Mucosa of descending colon (tissue), 3 donors: ENCODE data around the gene ATRN. TPM values are rescaled to one million over a fixed set of nuclear protein-coding genes. Genes with fewer than 3 reads are reported as not detected.
A peak's percentile ranks its signal among the peaks of the same experiment; 100 is the strongest.
"Not testable (repeated sequence)": the region's sequence is repeated elsewhere in the genome, so short reads cannot be mapped to it uniquely, and the experiment has no call there.

Experiments used
- ATAC-seq: fragments of 200-7000 bp; cut with Tn5 transposase; one replicate; pipeline ENCODE4 v1.9.1; 2020; ENCODE audit warnings: mild to moderate bottlenecking, moderate library complexity
- DNase-seq, 3 donors: peaks; one replicate each; pipeline ENCODE4 v3.0.0-alpha.2; 2020
- H3K36me3 ChIP-seq: fragments of 200-600 bp; one replicate; pipeline ENCODE4 v1.8.0; 2021; ENCODE audit warnings: low read depth, mild to moderate bottlenecking
- H3K4me1 ChIP-seq: fragments of 200-600 bp; one replicate; pipeline ENCODE4 v1.8.0; 2021; ENCODE audit warnings: low read depth, mild to moderate bottlenecking
- H3K4me3 ChIP-seq: fragments of 200-600 bp; one replicate; pipeline ENCODE4 v1.8.0; 2021; ENCODE audit warnings: mild to moderate bottlenecking
- H3K9me3 ChIP-seq: fragments of 200-600 bp; one replicate; pipeline ENCODE4 v1.8.0; 2021; ENCODE audit warnings: mild to moderate bottlenecking
- CTCF ChIP-seq: fragments of 200-600 bp; IDR thresholded peaks from one replicate; pipeline ENCODE4 v1.8.0; 2022; ENCODE audit warnings: antibody characterized with exemption, mild to moderate bottlenecking
- intact Hi-C, 2 donors: fragments of 100-400 bp; cut with DNase I in 1 of 2; cut with micrococcal nuclease in 1 of 2; formaldehyde crosslinking; loops; one replicate each; pipeline versions ENCODE4 v1.11.0 to v1.11.1; 2022; cut with DNase I, micrococcal nuclease
- total RNA-seq, 3 donors: library from RNA; stranded (reverse); fragmentation: NEBNext Ultra II Directional in 2 of 3; extraction: Animal tissue kit (Norgen Biotek cat#: 25700) in 2 of 3; gene quantifications; one replicate each; pipeline versions ENCODE4 v1.2.1 to v1.2.4, GENCODE V29; 2021 to 2023
- donor health status: DM: no; HTN: no; CAD: no; lungs with moderate emphysema.
- donor health status: DM: no; HTN: no; CAD: no.
- donor health status: DM: no; HTN: yes; CAD: no.

Gene ATRN
- total RNA-seq, 3 donors from 2014 or later, result 22.1 to 28.2 (median 23.7) TPM

- intact Hi-C loops, result loop anchor here in 1 of 2 donors (10.0 kb wide), 1 partner anchor 59 kb away; no protein-coding TSS in a partner anchor
- no peak overlapping the region for H3K4me3 ChIP-seq
- no peak for TF ChIP-seq CTCF
- ATAC-seq (no peak), DNase-seq (no peak)
- peaks cover 23% of the 10 kb centered on the region for H3K4me1 ChIP-seq
- no peaks in the 10 kb centered on the region for H3K36me3 ChIP-seq
- H3K9me3 ChIP-seq, result no peaks in the 10 kb centered on the region
Measured at GRCh38 chr20:3473944-3474343, 3.1 kb downstream of the ATRN start.

- peaks cover 18% of the 10 kb centered on the region for H3K4me1 ChIP-seq
Measured at GRCh38 chr20:3477003-3477860, 6.4 kb downstream of the ATRN start.

GRCh38 chr20:3477861-3478544 lies 7.2 kb downstream of the ATRN start:
- Histone ChIP-seq H3K9me3 (no peaks in the 10 kb centered on the region), H3K4me3 (no peak overlapping the region), H3K36me3 (no peaks in the 10 kb centered on the region), H3K4me1 (peaks cover 10% of the 10 kb centered on the region)
- no peak for DNase-seq
- no peak for TF ChIP-seq CTCF
- intact Hi-C loops, result loop anchor here in 1 of 2 donors (10.0 kb wide), 1 partner anchor 63 kb away; no protein-coding TSS in a partner anchor
- peak; percentile 15 for ATAC-seq

More at GRCh38 chr20:3477003-3477860, 6.4 kb downstream of the ATRN start:
- not testable (repeated sequence) for H3K4me3 ChIP-seq, H3K9me3 ChIP-seq, DNase-seq, H3K36me3 ChIP-seq, ATAC-seq
- intact Hi-C loops, result loop anchor here in 1 of 2 donors (10.0 kb wide), 1 partner anchor 62 kb away; no protein-coding TSS in a partner anchor

- no peak for TF ChIP-seq CTCF
- ATAC-seq (no peak), DNase-seq (no peak)
- Histone ChIP-seq H3K9me3 (no peaks in the 10 kb centered on the region), H3K4me3 (no peak overlapping the region), H3K36me3 (no peaks in the 10 kb centered on the region), H3K4me1 (peaks cover under 1% of the 10 kb centered on the region)
- intact Hi-C loops, result loop anchor here in 1 of 2 donors (10.0 kb wide), 1 partner anchor 64 kb away; no protein-coding TSS in a partner anchor
Measured at GRCh38 chr20:3479025-3479424, 8.2 kb downstream of the ATRN start.

- intact Hi-C loops, result loop anchor here in 1 of 2 donors (10.0 kb wide), 1 partner anchor 65 kb away; no protein-coding TSS in a partner anchor
- H3K9me3 ChIP-seq, result no peaks in the 10 kb centered on the region
- no peak for ATAC-seq
- no peaks in the 10 kb centered on the region for H3K4me1 ChIP-seq
- no peak for DNase-seq
- no peak overlapping the region for H3K4me3 ChIP-seq
- no peak for TF ChIP-seq CTCF
- H3K36me3 ChIP-seq, result no peaks in the 10 kb centered on the region
Measured at GRCh38 chr20:3479759-3480615, 9.2 kb downstream of the ATRN start.
